H1 (cell line): Measurements from ENCODE around the gene ARHGEF12. TPM values are rescaled to one million over a fixed set of nuclear protein-coding genes. Genes with fewer than 3 reads are reported as not detected.

Source experiments
- CBX8 ChIP-seq: fragments of 300-800, 300-1000 bp; sonication (generic); IDR thresholded peaks from 2 replicates; pipeline ENCODE4 v1.7.1; 2016; ENCODE audit warnings: low read depth, low read length, borderline replicate concordance
- CHD7 ChIP-seq: fragments of 300-600 bp; sonication (generic); IDR thresholded peaks from 2 replicates; pipeline ENCODE4 v1.7.1; 2012; ENCODE audit warnings: low read length, moderate library complexity, mild to moderate bottlenecking, inconsistent platforms; ENCODE audit not compliant: insufficient replicate concordance
- EP300 ChIP-seq, 2 experiments: IDR thresholded peaks; 1 replicate in 1 of 2; 2 replicates in 1 of 2; pipeline ENCODE4 v1.6.1; 2011 to 2012; ENCODE audit warnings: low read depth in 2 of 2, low read length in 2 of 2, mild to moderate bottlenecking in 2 of 2, borderline replicate concordance in 1 of 2, inconsistent platforms in 1 of 2, moderate library complexity in 1 of 2
- HDAC2 ChIP-seq, 2 experiments: fragments of 300-600 bp in 1 of 2; sonication (generic) in 1 of 2; IDR thresholded peaks; 2 replicates each; pipeline ENCODE4 v1.6.1; 2011 to 2012; ENCODE audit warnings: low read depth in 2 of 2, low read length in 2 of 2, mild to moderate bottlenecking in 2 of 2, moderate library complexity in 2 of 2, borderline replicate concordance in 1 of 2, inconsistent platforms in 1 of 2
- PHF8 ChIP-seq: fragments of 200-600 bp; sonication (generic); conservative IDR thresholded peaks from 2 replicates; pipeline ENCODE4 v1.7.1; 2012; ENCODE audit warnings: low read depth, mild to moderate bottlenecking, inconsistent platforms, low read length, moderate library complexity
- RXRA ChIP-seq: IDR thresholded peaks from 2 replicates; pipeline ENCODE4 v1.6.1; 2011; ENCODE audit warnings: low read depth, mild to moderate bottlenecking, low read length, moderate library complexity; ENCODE audit not compliant: insufficient read depth
- USF2 ChIP-seq: IDR thresholded peaks from 2 replicates; pipeline ENCODE4 v1.6.1; 2011; ENCODE audit warnings: low read length, improper control_type of control experiment
- polyA plus RNA-seq, 7 experiments: library from polyadenylated mRNA; depleted of rRNA in 3 of 7; stranded (reverse) in 5 of 7; unstranded in 2 of 7; fragments of >200 nt in 5 of 7; fragments of 200-250 nt in 2 of 7; gene quantifications; 1 replicate in 5 of 7; 2 replicates in 1 of 7; 4 replicates in 1 of 7; pipeline versions ENCODE4 v1.2.1 to v1.2.3, GENCODE V29; 2011 to 2013; ENCODE audit warnings: missing spikeins in 2 of 7, mixed read lengths in 2 of 7
- total RNA-seq: library from RNA; stranded (reverse); fragmentation: NEBNext Ultra II Directional; extraction: Animal tissue kit (Norgen Biotek cat#: 25700); gene quantifications from 2 replicates; pipeline ENCODE4 v1.2.1, GENCODE V29; 2021

ARHGEF12 gene
- total and polyA plus RNA-seq, 2 of the 8 experiments (the other 6 are each of a cell fraction or from before 2014, with no cell fraction given), result 5.1 to 33.7 TPM

GRCh38 chr11:120522736-120523135, 186.5 kb downstream of the ARHGEF12 start (continued):
- TF ChIP-seq PHF8, result no peak
- no peak for TF ChIP-seq USF2
- TF ChIP-seq RXRA, result no peak
- TF ChIP-seq HDAC2 (IDR thresholded peaks at IDR 0.05; ENCODE audit: borderline replicate concordance in 1 of 2, low read depth in 2 of 2, low read length in 2 of 2), result no peak
- no peak for TF ChIP-seq EP300 (IDR thresholded peaks at IDR 0.05; ENCODE audit: borderline replicate concordance in 1 of 2, low read depth in 2 of 2, low read length in 2 of 2)
- no peak for TF ChIP-seq CHD7
- no peak for TF ChIP-seq CBX8
